Activated naive CD8-positive, alpha-beta T cell treated with anti-CD3 and anti-CD28 coated beads, Interleukin-2, amount 50 U/mL, for 24 hours (primary cell): ENCODE measurements around the gene AKT3.
A peak's percentile ranks its signal among the peaks of the same experiment; 100 is the strongest.
"Not testable (repeated sequence)": the region's sequence is repeated elsewhere in the genome, so short reads cannot be mapped to it uniquely, and the experiment has no call there.

Experiments used
- ATAC-seq: fragments of 150-1000 bp; cut with Tn5 transposase; one replicate; pipeline ENCODE4 v1.10.0; 2021
- DNase-seq: peaks from one replicate; pipeline ENCODE4 v3.0.0; 2021
- H3K27ac Mint-ChIP-seq: one replicate; pipeline ENCODE4 v1.8.0; 2021; ENCODE audit warnings: mild to moderate bottlenecking, mixed read lengths
- H3K27me3 Mint-ChIP-seq: one replicate; pipeline ENCODE4 v1.8.0; 2021; ENCODE audit warnings: mixed read lengths
- H3K36me3 Mint-ChIP-seq: one replicate; pipeline ENCODE4 v1.8.0; 2021; ENCODE audit warnings: low read depth, mixed read lengths
- H3K4me1 Mint-ChIP-seq: one replicate; pipeline ENCODE4 v1.8.0; 2021; ENCODE audit warnings: mixed read lengths
- H3K4me3 Mint-ChIP-seq: one replicate; pipeline ENCODE4 v1.8.0; 2021; ENCODE audit warnings: mild to moderate bottlenecking, moderate library complexity, mixed read lengths
- H3K9me3 Mint-ChIP-seq: one replicate; pipeline ENCODE4 v1.8.0; 2021; ENCODE audit warnings: mixed read lengths

AKT3 gene

GRCh38 chr1:243706563-243706962, 143.5 kb downstream of the AKT3 start:
- DNase-seq: no peak
- Mint-ChIP-seq H3K27ac (no peak overlapping the region), H3K27me3 (no peaks in the 10 kb centered on the region)

GRCh38 chr1:243705585-243705984, 144.5 kb downstream of the AKT3 start:
- no peak overlapping the region for H3K4me3 Mint-ChIP-seq
- H3K4me1 Mint-ChIP-seq: peaks cover 5% of the 10 kb centered on the region
- H3K36me3 Mint-ChIP-seq: peaks cover 3% of the 10 kb centered on the region
- no peaks in the 10 kb centered on the region for H3K27me3 Mint-ChIP-seq
- H3K9me3 Mint-ChIP-seq: no peaks in the 10 kb centered on the region
- ATAC-seq (no peak), DNase-seq (no peak)
- H3K27ac Mint-ChIP-seq: no peak overlapping the region

More at GRCh38 chr1:243706563-243706962, 143.5 kb downstream of the AKT3 start:
- no peak for ATAC-seq
- Mint-ChIP-seq H3K9me3 (no peaks in the 10 kb centered on the region), H3K4me3 (no peak overlapping the region), H3K36me3 (no peaks in the 10 kb centered on the region), H3K4me1 (peaks cover 11% of the 10 kb centered on the region)

GRCh38 chr1:243701872-243702271, 148.2 kb downstream of the AKT3 start:
- no peaks in the 10 kb centered on the region for H3K9me3 Mint-ChIP-seq
- H3K27ac Mint-ChIP-seq: no peak overlapping the region
- H3K36me3 Mint-ChIP-seq: peaks cover 3% of the 10 kb centered on the region
- no peak for ATAC-seq
- DNase-seq: no peak
- no peak overlapping the region for H3K4me3 Mint-ChIP-seq
- no peaks in the 10 kb centered on the region for H3K4me1 Mint-ChIP-seq
- no peaks in the 10 kb centered on the region for H3K27me3 Mint-ChIP-seq

- no peak for ATAC-seq
- no peak overlapping the region for H3K27ac Mint-ChIP-seq
- no peak overlapping the region for H3K4me3 Mint-ChIP-seq
- H3K36me3 Mint-ChIP-seq: peaks cover 22% of the 10 kb centered on the region
- H3K9me3 Mint-ChIP-seq: no peaks in the 10 kb centered on the region
- peaks cover 2% of the 10 kb centered on the region for H3K4me1 Mint-ChIP-seq
- no peak for DNase-seq
- H3K27me3 Mint-ChIP-seq: no peaks in the 10 kb centered on the region
Observed at GRCh38 chr1:243693800-243694199, 156.2 kb downstream of the AKT3 start.

- Mint-ChIP-seq H3K27me3 (no peaks in the 10 kb centered on the region), H3K36me3 (peaks cover 32% of the 10 kb centered on the region), H3K4me1 (peaks cover 3% of the 10 kb centered on the region), H3K4me3 (no peak overlapping the region), H3K27ac (no peak overlapping the region), H3K9me3 (no peaks in the 10 kb centered on the region)
- ATAC-seq (peak; percentile 49), DNase-seq (no peak)
Observed at GRCh38 chr1:243686159-243686558, 163.9 kb downstream of the AKT3 start.

GRCh38 chr1:243680860-243681259, 169.2 kb downstream of the AKT3 start:
- Mint-ChIP-seq H3K27ac (no peak overlapping the region), H3K36me3 (peaks cover 29% of the 10 kb centered on the region), H3K9me3 (no peaks in the 10 kb centered on the region), H3K27me3 (no peaks in the 10 kb centered on the region), H3K4me3 (no peak overlapping the region), H3K4me1 (no peaks in the 10 kb centered on the region)
- DNase-seq (no peak), ATAC-seq (no peak)

- Mint-ChIP-seq H3K9me3 (no peaks in the 10 kb centered on the region), H3K27ac (no peak overlapping the region), H3K4me1 (no peaks in the 10 kb centered on the region), H3K4me3 (no peak overlapping the region), H3K36me3 (peaks cover 35% of the 10 kb centered on the region), H3K27me3 (no peaks in the 10 kb centered on the region)
- DNase-seq: no peak
- no peak for ATAC-seq
Observed at GRCh38 chr1:243672539-243673074, 177.4 kb downstream of the AKT3 start.

- Mint-ChIP-seq H3K4me1 (no peaks in the 10 kb centered on the region), H3K4me3 (no peak overlapping the region), H3K36me3 (peaks cover 39% of the 10 kb centered on the region), H3K27ac (no peak overlapping the region), H3K27me3 (no peaks in the 10 kb centered on the region), H3K9me3 (peaks cover 4% of the 10 kb centered on the region)
- ATAC-seq (no peak), DNase-seq (no peak)
Observed at GRCh38 chr1:243667591-243667990, 182.5 kb downstream of the AKT3 start.

GRCh38 chr1:243667133-243667532, 182.9 kb downstream of the AKT3 start:
- Mint-ChIP-seq H3K27ac (no peak overlapping the region), H3K36me3 (peaks cover 35% of the 10 kb centered on the region), H3K4me3 (no peak overlapping the region), H3K4me1 (no peaks in the 10 kb centered on the region), H3K9me3 (peaks cover 4% of the 10 kb centered on the region), H3K27me3 (no peaks in the 10 kb centered on the region)
- ATAC-seq (no peak), DNase-seq (no peak)

- Mint-ChIP-seq H3K9me3 (peaks cover 8% of the 10 kb centered on the region), H3K4me3 (no peak overlapping the region), H3K4me1 (no peaks in the 10 kb centered on the region), H3K27me3 (no peaks in the 10 kb centered on the region), H3K36me3 (peaks cover 45% of the 10 kb centered on the region), H3K27ac (no peak overlapping the region)
- DNase-seq (no peak), ATAC-seq (no peak)
Observed at GRCh38 chr1:243663651-243664050, 186.4 kb downstream of the AKT3 start.

- not testable (repeated sequence) for H3K4me3 Mint-ChIP-seq, H3K27me3 Mint-ChIP-seq, H3K27ac Mint-ChIP-seq, DNase-seq, H3K4me1 Mint-ChIP-seq, ATAC-seq, H3K9me3 Mint-ChIP-seq
- H3K36me3 Mint-ChIP-seq: peaks cover 46% of the 10 kb centered on the region
Observed at GRCh38 chr1:243662169-243662568, 187.9 kb downstream of the AKT3 start.

GRCh38 chr1:243658594-243659105, 191.4 kb downstream of the AKT3 start:
- no peak for ATAC-seq
- no peak for DNase-seq
- Mint-ChIP-seq H3K9me3 (peaks cover 8% of the 10 kb centered on the region), H3K4me1 (no peaks in the 10 kb centered on the region), H3K27ac (no peak overlapping the region), H3K27me3 (no peaks in the 10 kb centered on the region), H3K4me3 (no peak overlapping the region), H3K36me3 (peaks cover 41% of the 10 kb centered on the region)

GRCh38 chr1:243657793-243658192, 192.2 kb downstream of the AKT3 start:
- DNase-seq: no peak
- Mint-ChIP-seq H3K4me3 (no peak overlapping the region), H3K4me1 (no peaks in the 10 kb centered on the region), H3K27ac (no peak overlapping the region), H3K9me3 (peaks cover 6% of the 10 kb centered on the region), H3K36me3 (peaks cover 38% of the 10 kb centered on the region), H3K27me3 (no peaks in the 10 kb centered on the region)
- ATAC-seq: no peak

GRCh38 chr1:243649530-243649929, 200.5 kb downstream of the AKT3 start:
- DNase-seq, H3K27me3 Mint-ChIP-seq, H3K27ac Mint-ChIP-seq, ATAC-seq, H3K4me1 Mint-ChIP-seq, H3K4me3 Mint-ChIP-seq: not testable (repeated sequence)
- Mint-ChIP-seq H3K9me3 (peaks cover 24% of the 10 kb centered on the region), H3K36me3 (peaks cover 54% of the 10 kb centered on the region)

- Mint-ChIP-seq H3K4me1 (no peaks in the 10 kb centered on the region), H3K9me3 (peaks cover 15% of the 10 kb centered on the region), H3K27me3 (no peaks in the 10 kb centered on the region), H3K27ac (no peak overlapping the region), H3K4me3 (no peak overlapping the region), H3K36me3 (peaks cover 44% of the 10 kb centered on the region)
- ATAC-seq (no peak), DNase-seq (no peak)
Observed at GRCh38 chr1:243646841-243647240, 203.2 kb downstream of the AKT3 start.

- H3K9me3 Mint-ChIP-seq: peaks cover 5% of the 10 kb centered on the region
- H3K36me3 Mint-ChIP-seq: peaks cover 35% of the 10 kb centered on the region
- DNase-seq (no peak), ATAC-seq (no peak)
- no peaks in the 10 kb centered on the region for H3K4me1 Mint-ChIP-seq
- H3K27ac Mint-ChIP-seq: no peak overlapping the region
- H3K27me3 Mint-ChIP-seq: no peaks in the 10 kb centered on the region
- H3K4me3 Mint-ChIP-seq: no peak overlapping the region
Observed at GRCh38 chr1:243645281-243645680, 204.8 kb downstream of the AKT3 start.
